ENCODE results near the gene SURF6. TPM values are rescaled to one million over a fixed set of nuclear protein-coding genes. Genes with fewer than 3 reads are reported as not detected.

SURF6 gene
- total RNA-seq, 1 experiment from 2014 or later: 42.0 TPM

DNA sequence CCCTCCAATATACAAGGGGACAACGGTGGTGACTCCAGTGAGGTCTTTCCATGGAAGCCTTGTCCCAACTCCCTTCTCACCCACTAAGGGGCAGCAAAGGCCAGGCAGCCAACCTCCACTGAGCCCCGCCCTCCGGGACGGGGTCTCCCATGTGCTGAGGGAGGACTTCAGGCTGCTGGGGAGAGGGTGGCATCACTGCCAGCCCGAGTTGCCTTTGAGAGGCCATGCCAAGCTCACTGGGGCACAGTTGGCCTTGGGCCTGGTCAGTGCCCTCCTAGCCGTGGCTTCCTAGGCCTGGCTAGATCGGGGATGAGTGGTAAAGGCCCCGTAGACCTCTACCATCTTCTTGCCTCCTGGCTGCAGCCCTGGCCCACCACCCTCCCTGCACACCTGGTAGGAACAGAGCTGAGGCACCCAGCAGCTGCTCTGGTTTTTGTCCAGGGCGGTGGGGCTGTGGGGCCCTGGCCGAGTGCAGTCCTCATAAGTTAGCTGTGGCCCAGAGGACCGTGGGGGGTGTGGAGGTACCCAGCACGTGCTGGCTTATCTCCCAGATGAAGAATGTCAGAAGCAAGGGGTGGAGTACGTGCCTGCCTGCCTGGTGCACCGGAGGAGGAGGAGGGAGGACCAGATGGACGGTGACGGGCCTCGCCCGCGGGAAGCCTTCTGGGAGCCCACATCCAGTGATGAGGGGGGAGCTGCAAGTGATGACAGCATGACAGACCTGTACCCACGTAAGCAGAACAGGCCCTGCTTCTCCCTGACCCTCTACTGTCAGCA, 23.6 kb upstream of the SURF6 start:
- peaks cover 28% of the 10 kb centered on the region for H3K36me3 ChIP-seq (replicated peaks; ENCODE audit: control insufficient read depth, insufficient read depth, low read length)
- DNase-seq: peak; percentile 90
- H3K4me3 ChIP-seq (ENCODE audit: insufficient read depth, low read depth, low read length): no peak overlapping the region
- H3K27me3 ChIP-seq (ENCODE audit: control insufficient read depth, insufficient read depth, low read length): no peaks in the 10 kb centered on the region

DNA sequence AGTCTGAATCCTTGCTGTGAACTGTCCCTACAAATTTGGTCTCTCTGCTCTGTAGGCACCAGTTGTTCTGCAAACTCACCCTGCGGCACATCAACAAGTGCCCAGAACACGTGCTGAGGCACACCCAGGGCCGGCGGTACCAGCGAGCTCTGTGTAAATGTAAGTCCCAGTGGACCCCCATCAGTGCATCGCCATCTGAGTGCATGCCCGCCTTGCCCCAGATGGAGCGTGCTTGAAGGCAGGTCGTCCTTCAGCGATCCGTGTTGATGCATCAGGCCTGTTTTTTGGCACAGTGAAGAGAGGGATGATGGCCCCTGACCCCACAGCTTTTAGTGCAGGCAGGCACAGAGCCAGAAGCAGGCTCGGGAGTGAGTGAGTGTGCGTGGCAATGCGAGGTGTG, 21.7 kb upstream of the SURF6 start:
- DNase-seq: no peak
- H3K4me3 ChIP-seq (ENCODE audit: insufficient read depth, low read depth, low read length): peak overlapping the region; percentile 81
- no peaks in the 10 kb centered on the region for H3K27me3 ChIP-seq (ENCODE audit: control insufficient read depth, insufficient read depth, low read length)
- peaks cover 18% of the 10 kb centered on the region for H3K36me3 ChIP-seq (replicated peaks; ENCODE audit: control insufficient read depth, insufficient read depth, low read length)

DNA sequence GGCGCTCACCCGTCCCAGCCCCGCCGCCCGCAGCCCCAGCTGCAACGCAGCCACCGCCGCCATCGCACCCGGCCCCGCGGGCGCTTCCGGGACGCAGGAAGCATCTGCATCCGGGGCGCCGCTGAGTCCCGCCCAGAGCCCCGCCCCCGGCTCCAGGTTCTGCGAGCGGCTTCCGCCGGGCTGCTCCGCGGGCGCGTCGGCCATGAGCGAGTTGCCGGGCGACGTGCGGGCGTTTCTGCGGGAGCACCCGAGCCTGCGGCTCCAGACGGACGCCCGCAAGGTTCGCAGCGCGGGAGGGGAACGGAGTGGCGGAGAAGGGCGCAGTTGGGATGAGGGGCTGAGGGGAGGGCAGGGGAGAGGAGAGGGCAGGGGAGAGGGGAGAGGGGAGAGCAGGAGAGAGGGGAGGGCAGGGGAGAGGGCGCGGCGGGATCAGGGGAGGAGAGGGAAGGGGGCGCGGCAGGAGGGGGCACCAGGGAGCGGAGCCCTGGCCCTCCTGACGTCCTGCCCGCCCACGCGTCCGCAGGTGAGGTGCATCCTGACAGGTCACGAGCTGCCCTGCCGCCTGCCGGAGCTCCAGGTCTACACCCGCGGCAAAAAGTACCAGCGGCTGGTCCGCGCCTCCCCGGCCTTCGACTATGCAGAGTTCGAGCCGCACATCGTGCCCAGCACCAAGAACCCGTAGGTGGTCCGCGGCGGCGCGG, 20.6 kb upstream of the SURF6 start, which contains the start of the genes SURF1 and SURF2:
SURF1 (minus strand) TSS at position 97 of the 701 bp plus-strand sequence; CDS start at position 63, 34 bp downstream.
SURF2 (plus strand) TSS at position 160 of the 701 bp plus-strand sequence; CDS start at position 203, 43 bp downstream.
- peak within 1 kb of the TSS; percentile 85 for H3K4me3 ChIP-seq (ENCODE audit: insufficient read depth, low read depth, low read length)
- H3K36me3 ChIP-seq (replicated peaks; ENCODE audit: control insufficient read depth, insufficient read depth, low read length): peaks cover 23% of the 10 kb centered on the region
- peak; percentile 97 for DNase-seq
- H3K27me3 ChIP-seq (ENCODE audit: control insufficient read depth, insufficient read depth, low read length): no peaks in the 10 kb centered on the region

DNA sequence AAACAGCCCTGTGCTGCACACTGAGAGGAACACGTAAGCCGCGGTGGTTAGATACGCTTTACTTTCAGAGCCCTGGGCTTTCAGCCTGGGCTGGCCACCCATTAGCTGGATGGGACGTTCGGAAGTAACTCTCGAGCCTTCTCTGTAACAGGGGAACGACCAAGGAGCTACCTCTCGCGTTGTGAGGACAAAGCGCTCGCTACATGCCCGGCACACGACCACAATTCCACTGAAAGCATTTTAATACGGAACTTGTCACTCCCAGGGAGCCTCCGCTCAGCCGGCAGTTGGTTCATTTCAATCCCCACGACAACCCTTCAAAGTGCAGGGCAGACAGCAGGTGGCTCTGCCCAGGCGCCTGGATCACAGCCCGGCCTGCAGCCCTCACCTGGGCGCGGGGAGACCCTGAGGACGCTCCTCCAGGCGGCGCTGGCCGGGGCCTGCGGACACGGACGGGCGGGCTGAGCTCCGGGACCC, 19.9 kb upstream of the SURF6 start:
- peak overlapping the region; percentile 85 for H3K4me3 ChIP-seq (ENCODE audit: insufficient read depth, low read depth, low read length)
- no peaks in the 10 kb centered on the region for H3K27me3 ChIP-seq (ENCODE audit: control insufficient read depth, insufficient read depth, low read length)
- H3K36me3 ChIP-seq (replicated peaks; ENCODE audit: control insufficient read depth, insufficient read depth, low read length): peaks cover 24% of the 10 kb centered on the region
- peak; percentile 58 for DNase-seq

DNA sequence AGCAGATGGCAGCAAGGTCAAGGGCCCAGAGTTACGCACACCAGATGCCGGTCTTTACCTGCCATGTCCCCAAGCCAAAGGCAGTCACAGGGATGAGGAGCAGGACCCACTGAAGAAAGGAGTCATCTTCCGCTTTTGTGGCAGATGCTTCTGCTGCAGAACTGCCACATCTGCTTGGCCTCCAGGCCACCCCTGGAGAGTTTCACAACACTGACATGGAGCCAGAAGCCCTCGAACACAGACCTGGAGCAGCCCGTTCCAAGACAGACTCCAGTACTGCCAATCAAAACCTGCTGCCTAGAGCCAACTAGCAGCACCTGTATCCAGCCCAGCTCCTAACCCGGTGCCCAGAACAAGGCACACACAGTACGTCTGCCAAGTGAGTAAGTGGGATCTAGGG, 18.8 kb upstream of the SURF6 start:
- Histone ChIP-seq H3K27me3 (ENCODE audit: control insufficient read depth, insufficient read depth, low read length) (no peaks in the 10 kb centered on the region), H3K36me3 (replicated peaks; ENCODE audit: control insufficient read depth, insufficient read depth, low read length) (peaks cover 32% of the 10 kb centered on the region), H3K4me3 (ENCODE audit: insufficient read depth, low read depth, low read length) (no peak overlapping the region)
- DNase-seq: no peak

DNA sequence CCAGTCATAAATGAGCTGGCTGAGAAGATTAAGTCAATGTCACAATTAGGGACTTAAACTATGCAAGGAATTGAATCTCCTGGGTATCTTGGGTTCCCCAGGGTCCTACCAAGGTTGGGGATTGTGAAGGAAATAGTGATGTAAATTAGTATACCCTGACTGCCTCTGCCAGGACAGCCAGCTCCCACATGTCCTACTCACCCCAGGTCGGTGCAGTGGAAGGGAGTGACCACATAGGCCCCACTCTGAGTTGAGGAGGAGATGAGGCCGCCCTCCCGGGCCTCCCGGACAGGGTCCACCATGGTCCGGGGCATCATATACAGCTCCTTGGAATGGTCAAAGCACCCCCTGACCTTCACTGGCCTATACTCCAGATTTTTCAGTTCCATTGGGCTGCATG, 17.6 kb upstream of the SURF6 start:
- H3K4me3 ChIP-seq (ENCODE audit: insufficient read depth, low read depth, low read length): no peak overlapping the region
- no peaks in the 10 kb centered on the region for H3K27me3 ChIP-seq (ENCODE audit: control insufficient read depth, insufficient read depth, low read length)
- DNase-seq: no peak
- peaks cover 40% of the 10 kb centered on the region for H3K36me3 ChIP-seq (replicated peaks; ENCODE audit: control insufficient read depth, insufficient read depth, low read length)

DNA sequence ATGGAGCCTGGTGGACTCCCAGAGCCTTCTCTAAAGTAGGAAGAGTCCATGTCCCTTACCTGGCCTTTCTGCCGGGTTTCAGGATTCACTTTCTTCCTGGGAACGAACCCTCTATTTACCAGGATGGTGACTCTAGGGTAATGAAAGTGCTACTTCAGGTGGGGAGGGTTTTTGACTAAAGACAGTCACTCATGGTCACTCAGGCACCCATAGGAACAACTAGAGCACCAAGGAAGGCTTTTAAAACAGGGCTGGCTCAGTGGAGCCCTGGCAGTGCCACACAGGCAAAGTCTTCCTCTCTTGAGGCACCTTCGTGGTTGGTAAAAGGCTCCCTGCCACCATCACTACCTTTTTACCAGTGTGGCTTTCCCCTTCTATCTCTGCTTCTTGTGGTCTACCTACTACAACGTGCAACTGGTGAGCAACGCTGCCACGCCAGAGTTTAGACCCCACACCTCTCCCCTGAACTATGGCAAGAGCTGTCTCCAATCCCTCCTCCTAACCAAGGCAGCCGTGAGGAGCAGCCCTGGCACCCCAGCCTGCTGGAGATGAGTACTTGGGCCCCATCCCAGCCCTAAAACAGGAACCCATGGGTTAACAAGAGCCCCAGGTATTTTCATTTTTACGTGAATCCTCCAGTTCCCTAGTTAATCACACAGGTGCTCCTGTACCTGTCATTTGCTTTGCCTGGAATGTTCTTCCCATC, 16.8 kb upstream of the SURF6 start:
- DNase-seq: no peak
- Histone ChIP-seq H3K27me3 (ENCODE audit: control insufficient read depth, insufficient read depth, low read length) (no peaks in the 10 kb centered on the region), H3K36me3 (replicated peaks; ENCODE audit: control insufficient read depth, insufficient read depth, low read length) (peaks cover 37% of the 10 kb centered on the region), H3K4me3 (ENCODE audit: insufficient read depth, low read depth, low read length) (no peak overlapping the region)

DNA sequence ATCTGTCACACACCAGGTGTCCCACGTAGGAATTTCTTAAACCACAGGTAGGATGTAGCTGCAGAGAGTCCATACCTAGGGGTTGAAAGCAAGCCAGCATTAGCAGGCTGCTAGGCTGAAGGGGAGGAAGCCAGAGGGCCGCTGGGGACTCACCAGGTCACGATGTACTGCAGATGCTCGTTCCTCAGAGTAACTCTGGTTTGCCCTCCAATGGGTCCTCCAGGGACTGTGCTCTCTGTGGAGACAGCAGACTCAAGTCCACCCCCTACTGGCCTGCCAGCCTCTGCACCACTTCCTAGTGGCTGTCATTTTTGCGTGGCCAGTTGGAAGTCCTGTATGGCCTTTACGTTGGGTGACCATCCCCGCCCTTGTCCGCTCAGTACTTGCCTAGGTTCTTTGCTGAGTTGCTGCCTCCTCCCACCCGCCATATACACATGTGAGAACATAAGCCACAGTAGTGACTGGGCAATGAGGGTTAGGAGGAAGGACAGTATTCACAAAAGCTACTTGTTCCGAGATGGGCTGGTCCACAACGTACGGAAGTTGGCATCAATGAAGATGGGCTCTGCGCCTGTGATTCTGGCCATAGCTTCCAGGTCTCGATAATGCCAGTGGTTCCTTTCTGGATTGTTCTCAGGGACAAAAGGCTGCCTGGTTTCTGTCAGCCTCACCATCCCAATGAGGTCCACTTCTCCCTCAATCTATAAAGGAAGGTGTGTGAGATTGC, 16.1 kb upstream of the SURF6 start:
- Histone ChIP-seq H3K27me3 (ENCODE audit: control insufficient read depth, insufficient read depth, low read length) (no peaks in the 10 kb centered on the region), H3K4me3 (ENCODE audit: insufficient read depth, low read depth, low read length) (no peak overlapping the region), H3K36me3 (replicated peaks; ENCODE audit: control insufficient read depth, insufficient read depth, low read length) (peaks cover 37% of the 10 kb centered on the region)
- peak; percentile 85 for DNase-seq

DNA sequence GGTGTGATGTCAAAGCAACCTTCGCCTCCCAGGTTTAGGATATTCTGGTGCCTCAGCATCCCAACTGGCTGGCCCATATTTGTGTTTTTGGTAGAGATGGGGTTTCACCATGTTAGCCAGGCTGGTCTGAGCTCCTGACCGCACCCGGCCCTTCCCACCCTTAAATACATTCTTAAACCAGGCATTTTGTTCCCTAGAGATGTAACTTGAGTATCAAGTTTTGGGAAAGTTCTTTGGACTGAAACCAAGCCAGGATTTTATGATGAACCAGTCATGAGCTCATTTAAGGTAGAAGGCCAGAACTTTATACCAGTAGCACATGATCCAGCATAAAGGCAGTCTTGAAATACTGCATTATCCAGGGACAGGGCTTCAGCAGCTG, 15.5 kb upstream of the SURF6 start:
- DNase-seq: no peak
- H3K4me3 ChIP-seq (ENCODE audit: insufficient read depth, low read depth, low read length): no peak overlapping the region
- H3K27me3 ChIP-seq (ENCODE audit: control insufficient read depth, insufficient read depth, low read length): no peaks in the 10 kb centered on the region
- H3K36me3 ChIP-seq (replicated peaks; ENCODE audit: control insufficient read depth, insufficient read depth, low read length): peaks cover 37% of the 10 kb centered on the region

DNA sequence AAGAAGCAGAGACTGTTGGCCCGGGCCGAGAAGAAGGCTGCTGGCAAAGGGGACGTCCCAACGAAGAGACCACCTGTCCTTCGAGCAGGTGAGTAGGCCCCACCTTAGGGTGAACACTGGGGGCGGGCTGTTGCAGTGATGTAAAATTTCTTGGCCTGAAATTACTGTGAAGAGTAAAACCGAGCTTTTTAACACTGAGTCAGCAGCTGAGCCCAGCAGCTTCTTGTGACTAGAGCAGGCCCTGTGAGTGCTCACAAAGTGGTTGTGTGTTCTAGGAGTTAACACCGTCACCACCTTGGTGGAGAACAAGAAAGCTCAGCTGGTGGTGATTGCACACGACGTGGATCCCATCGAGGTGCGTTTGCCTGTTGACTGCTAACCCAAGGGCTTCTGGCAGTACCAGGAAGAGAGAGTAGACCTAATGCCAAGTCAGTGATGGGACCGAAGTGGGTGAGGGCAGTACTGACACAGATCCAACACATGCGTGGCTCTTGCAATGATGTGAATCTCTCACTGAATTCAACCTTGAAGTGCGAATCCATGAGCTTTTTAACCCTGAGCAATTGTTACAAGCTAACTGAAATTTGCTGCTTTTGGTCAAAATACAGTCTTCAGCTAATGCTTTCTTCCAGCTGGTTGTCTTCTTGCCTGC, 14.1 kb upstream of the SURF6 start:
- H3K27me3 ChIP-seq (ENCODE audit: control insufficient read depth, insufficient read depth, low read length): no peaks in the 10 kb centered on the region
- H3K4me3 ChIP-seq (ENCODE audit: insufficient read depth, low read depth, low read length): no peak overlapping the region
- DNase-seq: no peak
- peaks cover 46% of the 10 kb centered on the region for H3K36me3 ChIP-seq (replicated peaks; ENCODE audit: control insufficient read depth, insufficient read depth, low read length)

DNA sequence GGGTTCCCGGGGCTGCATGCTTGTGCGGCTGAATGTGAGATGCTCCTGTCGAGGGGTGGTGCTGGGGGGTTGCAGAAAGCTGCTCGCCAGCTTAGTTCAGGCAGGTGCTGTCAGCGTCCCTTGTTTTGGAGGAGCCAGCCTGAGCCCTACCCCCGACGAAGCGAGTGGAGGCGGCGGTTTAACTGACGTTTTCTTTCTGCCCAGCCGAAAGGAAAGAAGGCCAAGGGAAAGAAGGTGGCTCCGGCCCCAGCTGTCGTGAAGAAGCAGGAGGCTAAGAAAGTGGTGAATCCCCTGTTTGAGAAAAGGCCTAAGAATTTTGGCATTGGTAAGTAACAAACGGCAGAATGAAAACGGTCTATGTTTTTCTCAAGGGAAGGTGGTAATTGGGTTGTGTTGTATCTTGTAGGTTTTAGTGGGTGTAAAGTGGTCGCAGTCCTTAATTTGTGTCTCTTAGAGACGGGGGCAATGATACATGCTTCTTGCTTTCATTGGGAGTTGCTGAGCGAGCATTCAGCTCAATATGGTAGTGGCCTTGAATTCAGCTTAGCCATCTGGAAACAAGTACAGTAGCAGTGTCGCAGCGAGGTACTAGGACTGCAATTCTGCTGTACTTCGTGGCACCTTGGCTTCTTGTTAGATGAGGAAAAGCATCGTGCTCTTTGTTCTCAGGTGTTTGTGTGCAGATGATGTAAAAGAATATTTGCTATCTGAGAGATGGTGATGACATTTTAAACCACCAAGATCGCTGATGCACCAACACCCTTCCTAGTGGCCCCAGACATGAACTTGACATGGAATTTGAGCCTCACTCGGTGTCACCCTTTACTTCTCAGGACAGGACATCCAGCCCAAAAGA, 13.0 kb upstream of the SURF6 start:
- DNase-seq: no peak
- peak overlapping the region; percentile 100 for H3K4me3 ChIP-seq (ENCODE audit: insufficient read depth, low read depth, low read length)
- peaks cover 56% of the 10 kb centered on the region for H3K36me3 ChIP-seq (replicated peaks; ENCODE audit: control insufficient read depth, insufficient read depth, low read length)
- H3K27me3 ChIP-seq (ENCODE audit: control insufficient read depth, insufficient read depth, low read length): no peaks in the 10 kb centered on the region

DNA sequence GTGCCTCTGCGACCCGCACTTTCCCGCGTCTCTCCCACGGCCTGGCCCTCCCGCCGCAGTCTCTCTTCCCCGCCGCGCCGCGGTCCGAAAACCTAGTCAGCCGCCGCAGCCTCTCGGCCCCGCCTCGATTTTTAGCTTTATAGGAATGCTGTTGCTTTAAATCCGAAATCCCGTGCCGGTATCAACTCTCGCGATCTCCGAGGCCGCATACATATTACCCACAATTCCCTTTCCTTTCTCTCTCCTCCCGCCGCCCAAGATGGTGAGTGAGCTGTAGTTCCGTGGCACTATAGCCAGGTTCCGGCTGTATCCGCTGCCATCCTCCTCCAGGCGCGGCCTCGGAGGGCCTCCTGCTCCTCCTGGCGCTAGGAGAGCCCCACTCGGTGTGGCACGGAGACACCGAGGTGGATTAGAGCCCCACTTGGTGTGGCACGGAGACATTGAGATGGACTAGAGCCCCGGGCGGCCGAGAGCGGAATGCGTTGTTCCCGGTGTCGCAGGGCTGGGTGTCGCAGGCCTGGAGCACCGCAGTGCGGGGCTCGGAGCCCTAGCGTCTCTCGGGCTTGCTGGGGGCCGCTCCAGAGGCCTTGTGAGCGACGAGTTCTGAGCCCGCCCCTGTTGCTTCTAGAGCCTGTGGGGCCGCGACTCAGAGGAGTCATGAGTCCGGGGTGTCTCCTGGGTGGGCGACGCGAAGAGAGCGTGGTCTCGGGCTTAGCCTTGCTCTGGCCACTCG, 12.2 kb upstream of the SURF6 start, which contains the start of the genes MED22 and RPL7A:
MED22 (minus strand) TSS at position 147 of the 733 bp plus-strand sequence. CDS start 1,469 bp downstream, outside the sequence.
RPL7A (plus strand) TSS at position 234 of the 733 bp plus-strand sequence; CDS start at position 260, 26 bp downstream.
- DNase-seq: peak; percentile 95
- Histone ChIP-seq H3K4me3 (ENCODE audit: insufficient read depth, low read depth, low read length) (peak within 1 kb of the TSS; percentile 100), H3K36me3 (replicated peaks; ENCODE audit: control insufficient read depth, insufficient read depth, low read length) (peaks cover 64% of the 10 kb centered on the region), H3K27me3 (ENCODE audit: control insufficient read depth, insufficient read depth, low read length) (no peaks in the 10 kb centered on the region)

Data from H7 (cell line).